Karpas-422 (cell line): Measurements from ENCODE around the gene RNF135. TPM values are rescaled to one million over a fixed set of nuclear protein-coding genes. Genes with fewer than 3 reads are reported as not detected.

Experiments
- DNase-seq: peaks from one replicate; pipeline ENCODE4 v3.0.0-alpha.2; 2015
- H2AFZ ChIP-seq: fragments of 200-600 bp; sonication (generic); 2 replicates; pipeline ENCODE4 v1.6.1; 2014; ENCODE audit warnings: antibody characterized with exemption, low read length, mixed read lengths
- H3K27ac ChIP-seq: fragments of 200-600 bp; sonication (generic); 2 replicates; pipeline ENCODE4 v1.5.1; 2014; ENCODE audit warnings: mild to moderate bottlenecking, low read length, moderate library complexity
- H3K27me3 ChIP-seq: fragments of 200-600 bp; sonication (generic); 2 replicates; pipeline ENCODE4 v1.6.1; 2014; ENCODE audit warnings: low read length, mixed read lengths
- H3K36me3 ChIP-seq: fragments of 200-600 bp; sonication (generic); 2 replicates; pipeline ENCODE4 v1.6.1; 2014; ENCODE audit warnings: low read length, mixed read lengths; ENCODE audit not compliant: insufficient read depth
- H3K4me1 ChIP-seq: fragments of 200-600 bp; sonication (generic); 2 replicates; pipeline ENCODE4 v1.6.1; 2014; ENCODE audit warnings: mild to moderate bottlenecking, low read length, mixed read lengths
- H3K4me2 ChIP-seq: fragments of 200-600 bp; sonication (generic); 2 replicates; pipeline ENCODE4 v1.6.1; 2014; ENCODE audit warnings: low read length, low read depth, mild to moderate bottlenecking; ENCODE audit not compliant: poor library complexity, severe bottlenecking
- H3K4me3 ChIP-seq: fragments of 200-600 bp; sonication (generic); 2 replicates; pipeline ENCODE4 v1.5.1; 2014; ENCODE audit warnings: mild to moderate bottlenecking, antibody characterized with exemption, low read length, mixed read lengths
- H3K79me2 ChIP-seq: fragments of 200-600 bp; sonication (generic); 2 replicates; pipeline ENCODE4 v1.6.1; 2014; ENCODE audit warnings: mild to moderate bottlenecking, low read length, mixed read lengths
- H3K9ac ChIP-seq: fragments of 200-600 bp; sonication (generic); 2 replicates; pipeline ENCODE4 v1.6.0; 2014; ENCODE audit warnings: low read length
- H3K9me2 ChIP-seq: fragments of 200-600 bp; sonication (generic), shearing (Covaris generic); replicated peaks from 2 replicates; pipeline ENCODE4 v1.6.0; 2014; ENCODE audit warnings: mild to moderate bottlenecking, low read length, moderate library complexity; ENCODE audit not compliant: insufficient read depth
- H3K9me3 ChIP-seq: fragments of 300-700, 200-600 bp; sonication (generic); 2 replicates; pipeline ENCODE4 v1.6.1; 2014; ENCODE audit warnings: low read length, mixed read lengths
- H4K20me1 ChIP-seq: fragments of 200-600 bp; sonication (generic); 2 replicates; pipeline ENCODE4 v1.6.1; 2014; ENCODE audit warnings: mild to moderate bottlenecking, antibody characterized with exemption, low read length, low read depth; ENCODE audit not compliant: insufficient read depth
- total RNA-seq: library from RNA; depleted of rRNA; stranded (reverse); fragments of >200 nt; shearing (Covaris generic); gene quantifications from 2 replicates; pipeline ENCODE4 v1.2.3, GENCODE V29; 2014; ENCODE audit warnings: low replicate concordance; rRNA removed

The RNF135 gene
- 23.2 and 36.8 TPM in 2 replicates for total RNA-seq

- H4K20me1 ChIP-seq = no peaks in the 10 kb centered on the region
- no peaks in the 10 kb centered on the region for H3K9me3 ChIP-seq
- peaks cover 29% of the 10 kb centered on the region for H3K4me1 ChIP-seq
- no peaks in the 10 kb centered on the region for H3K9me2 ChIP-seq
- peak within 1 kb of the TSS; percentile 98 for H2AFZ ChIP-seq
- peak within 1 kb of the TSS; percentile 89 for H3K27ac ChIP-seq
- peak within 1 kb of the TSS; percentile 73 for H3K4me3 ChIP-seq
- peaks cover 30% of the 10 kb centered on the region for H3K79me2 ChIP-seq
- DNase-seq = peak; percentile 89
- H3K27me3 ChIP-seq = peaks cover 3% of the 10 kb centered on the region; the same call in 1 of the 2 replicates
- H3K36me3 ChIP-seq = peaks cover 15% of the 10 kb centered on the region
- H3K4me2 ChIP-seq = peak within 1 kb of the TSS; percentile 99
- peak within 1 kb of the TSS; percentile 83 for H3K9ac ChIP-seq
Measured at GRCh38 chr17:30970831-30971567, at the start of gene RNF135. TSS of gene RNF135 (plus strand) at chr17:30971039. CDS start at chr17:30971074, 35 bp downstream.

- Histone ChIP-seq H3K4me2 (peak within 1 kb of the TSS; percentile 72), H3K27me3 (no peaks in the 10 kb centered on the region), H3K9ac (peak within 1 kb of the TSS; percentile 64), H3K9me2 (no peaks in the 10 kb centered on the region), H3K4me3 (peak within 1 kb of the TSS; percentile 64), H3K9me3 (no peaks in the 10 kb centered on the region), H4K20me1 (no peaks in the 10 kb centered on the region), H3K79me2 (no peaks in the 10 kb centered on the region), H2AFZ (peak within 1 kb of the TSS; percentile 62), H3K36me3 (no peaks in the 10 kb centered on the region), H3K27ac (no peak within 1 kb of the TSS), H3K4me1 (peaks cover 18% of the 10 kb centered on the region)
- peak; percentile 75 for DNase-seq
Measured at GRCh38 chr17:30921544-30922196, 49.2 kb upstream of the RNF135 start, which contains the start of gene ADAP2. TSS of gene ADAP2 (plus strand) at chr17:30921945. CDS start at chr17:30922015, 70 bp downstream.

GRCh38 chr17:30922235-30923030, 48.4 kb upstream of the RNF135 start:
- Histone ChIP-seq H3K79me2 (no peaks in the 10 kb centered on the region), H3K27me3 (no peaks in the 10 kb centered on the region), H3K36me3 (no peaks in the 10 kb centered on the region), H2AFZ (peak overlapping the region; percentile 62), H3K4me1 (peaks cover 18% of the 10 kb centered on the region), H3K27ac (no peak overlapping the region), H3K9me2 (no peaks in the 10 kb centered on the region), H4K20me1 (no peaks in the 10 kb centered on the region), H3K4me2 (peak overlapping the region; percentile 72), H3K9ac (peak overlapping the region; percentile 64), H3K4me3 (peak overlapping the region; percentile 64), H3K9me3 (no peaks in the 10 kb centered on the region)
- DNase-seq = peak; percentile 57

GRCh38 chr17:30924341-30924740, 46.5 kb upstream of the RNF135 start:
- Histone ChIP-seq H3K79me2 (no peaks in the 10 kb centered on the region), H3K27ac (no peak overlapping the region), H3K9me2 (no peaks in the 10 kb centered on the region), H3K36me3 (no peaks in the 10 kb centered on the region), H3K4me2 (no peak overlapping the region), H3K27me3 (no peaks in the 10 kb centered on the region), H2AFZ (no peak overlapping the region), H3K4me1 (peaks cover 18% of the 10 kb centered on the region), H4K20me1 (no peaks in the 10 kb centered on the region), H3K4me3 (no peak overlapping the region), H3K9ac (no peak overlapping the region), H3K9me3 (no peaks in the 10 kb centered on the region)
- no peak for DNase-seq

- Histone ChIP-seq H3K36me3 (no peaks in the 10 kb centered on the region), H3K4me2 (no peak overlapping the region), H3K27me3 (no peaks in the 10 kb centered on the region), H3K4me3 (no peak overlapping the region), H4K20me1 (no peaks in the 10 kb centered on the region), H3K9ac (no peak overlapping the region), H3K79me2 (no peaks in the 10 kb centered on the region), H3K4me1 (peaks cover 12% of the 10 kb centered on the region), H3K27ac (no peak overlapping the region), H2AFZ (no peak overlapping the region), H3K9me2 (no peaks in the 10 kb centered on the region), H3K9me3 (no peaks in the 10 kb centered on the region)
- no peak for DNase-seq
Measured at GRCh38 chr17:30926516-30926915, 44.3 kb upstream of the RNF135 start.

- H2AFZ ChIP-seq = no peak overlapping the region
- H3K4me3 ChIP-seq = no peak overlapping the region
- H3K27me3 ChIP-seq = no peaks in the 10 kb centered on the region
- H3K27ac ChIP-seq = no peak overlapping the region
- no peak overlapping the region for H3K4me2 ChIP-seq
- H3K9me3 ChIP-seq = no peaks in the 10 kb centered on the region
- H3K9ac ChIP-seq = no peak overlapping the region
- no peaks in the 10 kb centered on the region for H3K9me2 ChIP-seq
- no peaks in the 10 kb centered on the region for H3K79me2 ChIP-seq
- H3K4me1 ChIP-seq = no peaks in the 10 kb centered on the region
- H4K20me1 ChIP-seq = no peaks in the 10 kb centered on the region
- no peaks in the 10 kb centered on the region for H3K36me3 ChIP-seq
- DNase-seq = no peak
Measured at GRCh38 chr17:30927756-30928155, 43.1 kb upstream of the RNF135 start.

- H3K79me2 ChIP-seq = no peaks in the 10 kb centered on the region
- no peaks in the 10 kb centered on the region for H4K20me1 ChIP-seq
- no peaks in the 10 kb centered on the region for H3K4me1 ChIP-seq
- no peak overlapping the region for H3K27ac ChIP-seq
- H3K9me3 ChIP-seq = no peaks in the 10 kb centered on the region
- H3K36me3 ChIP-seq = no peaks in the 10 kb centered on the region
- no peak overlapping the region for H3K4me2 ChIP-seq
- H3K9ac ChIP-seq = no peak overlapping the region
- no peaks in the 10 kb centered on the region for H3K27me3 ChIP-seq
- H2AFZ ChIP-seq = no peak overlapping the region
- H3K9me2 ChIP-seq = no peaks in the 10 kb centered on the region
- DNase-seq = no peak
- H3K4me3 ChIP-seq = no peak overlapping the region
Measured at GRCh38 chr17:30928584-30928983, 42.3 kb upstream of the RNF135 start.
